HepG2 (cell line): ENCODE results near the gene GRIN3A. TPM values are rescaled to one million over a fixed set of nuclear protein-coding genes. Genes with fewer than 3 reads are reported as not detected.

Experiments
- ATAC-seq: fragments of 200-7000 bp; cut with Tn5 transposase; 3 replicates; pipeline ENCODE4 v1.9.1; 2020; ENCODE audit warnings: mild to moderate bottlenecking, moderate library complexity
- BruUV-seq: library from RNA; stranded (reverse); fragments of 400-500 nt; replicated peaks from 2 replicates; lab custom pipeline; 2021; lab: Mats Ljungman, UMichigan
- CTCF ChIA-PET: fragments of 300-600 bp; formaldehyde crosslinking; extraction: SDS; loops from one replicate; lab custom pipeline; 2021; ENCODE audit warnings: low total read pairs, inconsistent platforms, low intra/inter-chr PET ratio; lab: Yijun Ruan, JAX
- POLR2A ChIA-PET: fragments of 350-600 bp; sonication (Branson Sonifier 250); formaldehyde crosslinking; loops from one replicate; lab custom pipeline; 2020; ENCODE audit warnings: antibody characterized with exemption, inconsistent platforms; lab: Yijun Ruan, JAX
- DNase-seq: peaks from one replicate; pipeline ENCODE4 v3.0.0-alpha.2; 2015; ENCODE audit warnings: low spot score
- FAIRE-seq: peaks from 3 replicates; lab custom pipeline; 2011; peaks lifted over from hg19 to GRCh38; lab: Jason Lieb, UNC
- H2AFZ ChIP-seq: one replicate; pipeline ENCODE4 v1.6.1; 2011; ENCODE audit warnings: low read length, inconsistent platforms
- H3K27ac ChIP-seq: fragments of 300-600 bp; 3 replicates; pipeline ENCODE4 v1.8.0; 2011; ENCODE audit warnings: mixed run types, mild to moderate bottlenecking, mixed read lengths, low read length, inconsistent platforms; ENCODE audit not compliant: insufficient read depth; ENCODE audit errors: extremely low read length
- H3K27me3 ChIP-seq, 2 experiments: fragments of 200-600 bp in 1 of 2; 2 replicates in 1 of 2; 3 replicates in 1 of 2; pipeline versions ENCODE4 v1.6.0 to v1.8.0; 2011; ENCODE audit warnings: low read length in 2 of 2, mild to moderate bottlenecking in 2 of 2, moderate library complexity in 2 of 2, inconsistent platforms in 1 of 2; ENCODE audit not compliant: insufficient read depth in 2 of 2, control insufficient read depth in 1 of 2
- H3K36me3 ChIP-seq, 2 experiments: fragments of 200-600 bp in 1 of 2; replicated peaks in 1 of 2; 2 replicates in 1 of 2; 3 replicates in 1 of 2; pipeline versions ENCODE4 v1.5.1 to v1.8.0; 2011; ENCODE audit warnings: low read length in 2 of 2, inconsistent platforms in 1 of 2; ENCODE audit not compliant: insufficient read depth in 2 of 2, control insufficient read depth in 1 of 2
- H3K4me1 ChIP-seq: 2 replicates; pipeline ENCODE4 v1.5.1; 2012; ENCODE audit warnings: low read length, inconsistent platforms; ENCODE audit not compliant: insufficient read depth
- H3K4me2 ChIP-seq: 2 replicates; pipeline ENCODE4 v1.6.0; 2011; ENCODE audit warnings: low read depth, low read length, inconsistent platforms
- H3K4me3 ChIP-seq, 3 experiments: fragments of 200-600 bp in 1 of 3; sonication (generic), shearing (Covaris generic) in 1 of 3; replicated peaks in 1 of 3; 2 replicates each; pipeline ENCODE4 v1.5.1; 2011 to 2016; ENCODE audit warnings: low read length in 3 of 3, inconsistent platforms in 2 of 3, low read depth in 2 of 3, mild to moderate bottlenecking in 2 of 3, control low read depth in 1 of 3, mixed read lengths in 1 of 3; ENCODE audit not compliant: insufficient read depth in 1 of 3
- H3K79me2 ChIP-seq: one replicate; pipeline ENCODE4 v1.6.1; 2011; ENCODE audit warnings: low read length, inconsistent platforms; ENCODE audit not compliant: insufficient read depth
- H3K9ac ChIP-seq: 2 replicates; pipeline ENCODE4 v1.6.0; 2011; ENCODE audit warnings: mild to moderate bottlenecking, low read depth, low read length, inconsistent platforms; ENCODE audit not compliant: insufficient read depth
- H3K9me3 ChIP-seq: 2 replicates; pipeline ENCODE4 v1.5.1; 2012; ENCODE audit warnings: mild to moderate bottlenecking, low read length
- H4K20me1 ChIP-seq: 2 replicates; pipeline ENCODE4 v1.6.0; 2011; ENCODE audit warnings: inconsistent platforms, mild to moderate bottlenecking, low read length, moderate library complexity; ENCODE audit not compliant: insufficient read depth
- LRRFIP1 ChIP-seq: sonication (generic); formaldehyde crosslinking; conservative IDR thresholded peaks from 2 replicates; pipeline ENCODE4 v1.4.0; 2020; ENCODE audit warnings: missing genetic modification reagents
- MAFF ChIP-seq: IDR thresholded peaks from 2 replicates; pipeline ENCODE4 v1.6.1; 2011; ENCODE audit warnings: low read depth, low read length, improper control_type of control experiment
- MAFK ChIP-seq, 2 experiments: IDR thresholded peaks in 1 of 2; conservative IDR thresholded peaks in 1 of 2; 2 replicates each; pipeline ENCODE4 v1.6.1; 2011; ENCODE audit warnings: improper control_type of control experiment in 2 of 2, low read length in 2 of 2
- SMAD9 ChIP-seq: sonication (generic); formaldehyde crosslinking; IDR thresholded peaks from 2 replicates; pipeline ENCODE4 v1.5.1; 2020; ENCODE audit warnings: mild to moderate bottlenecking, missing genetic modification reagents
- TBX3 ChIP-seq: fragments of 450-650 bp; IDR thresholded peaks from 2 replicates; pipeline ENCODE4 v1.6.1; 2017; ENCODE audit warnings: antibody characterized with exemption, mild to moderate bottlenecking, inconsistent platforms, borderline replicate concordance
- WGBS: methylation state at CpG from one replicate; pipeline ENCODE4 v1.1.6; 2017; ENCODE audit warnings: low lambda C conversion rate; 5-methylcytosine and 5-hydroxymethylcytosine counted together
- in situ Hi-C: cut with HindIII; loops from 2 replicates; pipeline ENCODE4 v1.10.0; 2017; ENCODE audit warnings: low pct_unique_long_range_greater_than_20kb; ENCODE audit not compliant: extremely low pct_ligation_motif_present
- intact Hi-C: fragments of 100-400 bp; cut with micrococcal nuclease; formaldehyde crosslinking; loops from one replicate; pipeline ENCODE4 v1.10.0; 2022; ENCODE audit not compliant: unreplicated experiment
- polyA plus RNA-seq, 8 experiments: library from polyadenylated mRNA; depleted of rRNA in 3 of 8; stranded (reverse) in 7 of 8; unstranded in 1 of 8; fragments of >200 nt; fragmentation: Illumina TruSeq in 4 of 8; extraction: Trizol in 4 of 8; gene quantifications; 2 replicates each; pipeline versions ENCODE4 v1.2.1 to v1.2.3, GENCODE V29; 2011 to 2016; ENCODE audit warnings: low read depth in 4 of 8, missing spikeins in 1 of 8, mixed read lengths in 1 of 8; ENCODE audit not compliant: insufficient read depth in 1 of 8
- total RNA-seq, 5 experiments: library from RNA; depleted of rRNA; stranded (reverse); fragments of >200 nt; fragmentation: Illumina TruSeq; extraction: Trizol; gene quantifications; 2 replicates each; pipeline ENCODE4 v1.2.3, GENCODE V29; 2016; ENCODE audit warnings: low read depth in 1 of 5

The GRIN3A gene
- total and polyA plus RNA-seq, 2 of the 13 experiments (the other 11 are each of a cell fraction or from before 2014, with no cell fraction given): not detected

- Histone ChIP-seq H3K79me2 (no peaks in the 10 kb centered on the region), H3K36me3 (no peaks in the 10 kb centered on the region), H3K27me3 (no peaks in the 10 kb centered on the region; a peak in 1 of 5 replicates), H3K9ac (no peak overlapping the region), H3K4me3 (no peak overlapping the region), H3K4me1 (no peaks in the 10 kb centered on the region), H4K20me1 (no peaks in the 10 kb centered on the region), H3K4me2 (no peak overlapping the region), H3K27ac (no peak overlapping the region), H3K9me3 (no peaks in the 10 kb centered on the region), H2AFZ (no peak overlapping the region)
- intact Hi-C loops: no loop called here
- TF ChIP-seq SMAD9 (CRISPR knock-in tag) (no peak), TBX3 (no peak)
- FAIRE-seq (no peak), DNase-seq (no peak), ATAC-seq (no peak)
- 2% methylated on average over 1 of the region's 1 CpG for WGBS
- in situ Hi-C loops: no loop called here
- POLR2A ChIA-PET: no interaction called here
- no TSS peak for BruUV-seq
- CTCF ChIA-PET: no interaction called here
These were observed 118.0 kb downstream of the GRIN3A start for GRCh38 chr9:101620452-101620851.

GRCh38 chr9:101618698-101619097 is 119.7 kb downstream of the GRIN3A start:
- TF ChIP-seq MAFK (conservative IDR thresholded peaks at IDR 0.05 in 1 of 2, IDR thresholded peaks at IDR 0.05 in 1 of 2; ENCODE audit: low read length in 2 of 2): peak in 1 of 2 experiments; percentile 21; a peak in 1 of 4 replicates
- TF ChIP-seq LRRFIP1 (CRISPR knock-in tag): no peak
- TF ChIP-seq MAFF: 0 out of 2 replicates have a peak, but pooled peaks have one; percentile 5
- no peak overlapping the region for H3K9ac ChIP-seq
- no peaks in the 10 kb centered on the region for H4K20me1 ChIP-seq
- H3K4me2 ChIP-seq: no peak overlapping the region
- no TSS peak for BruUV-seq
- no peak for ATAC-seq
- ChIA-PET CTCF (no interaction called here), POLR2A (no interaction called here)
- no peak for FAIRE-seq
- no peak for DNase-seq
- no peaks in the 10 kb centered on the region for H3K4me1 ChIP-seq
- in situ Hi-C loops: no loop called here
- H3K4me3 ChIP-seq: no peak overlapping the region
- H3K36me3 ChIP-seq: no peaks in the 10 kb centered on the region
- H3K79me2 ChIP-seq: no peaks in the 10 kb centered on the region
- no peaks in the 10 kb centered on the region; a peak in 1 of 5 replicates for H3K27me3 ChIP-seq
- H2AFZ ChIP-seq: no peak overlapping the region
- no peaks in the 10 kb centered on the region for H3K9me3 ChIP-seq
- intact Hi-C loops: no loop called here
- no peak overlapping the region for H3K27ac ChIP-seq
